GM23338 (cell line): ENCODE measurements around the gene CASTOR2. TPM values are rescaled to one million over a fixed set of nuclear protein-coding genes. Genes with fewer than 3 reads are reported as not detected.

ENCODE experiments used
- ATAC-seq: fragments of 200-7000 bp; cut with Tn5 transposase; 3 replicates; pipeline ENCODE4 v1.9.1; 2020
- DNase-seq: peaks from one replicate; pipeline ENCODE4 v3.0.0-alpha.2; 2015; ENCODE audit warnings: low spot score
- H2AFZ ChIP-seq: fragments of 200-600 bp; sonication (generic); 2 replicates; pipeline ENCODE4 v1.8.0; 2016; ENCODE audit warnings: antibody characterized with exemption, mild to moderate bottlenecking, moderate library complexity
- H3F3A ChIP-seq: fragments of 200-600 bp; sonication (generic); replicated peaks from 2 replicates; pipeline ENCODE4 v1.8.0; 2017; ENCODE audit warnings: antibody characterized with exemption, mixed run types, low read depth
- H3K27ac ChIP-seq: fragments of 200-600 bp; sonication (generic); 2 replicates; pipeline ENCODE4 v1.6.1; 2016; ENCODE audit warnings: low read depth
- H3K27me3 ChIP-seq: fragments of 200-600 bp; sonication (generic); 2 replicates; pipeline ENCODE4 v1.8.0; 2016; ENCODE audit warnings: mild to moderate bottlenecking, mixed run types, moderate library complexity; ENCODE audit not compliant: insufficient read depth
- H3K36me3 ChIP-seq: fragments of 200-600 bp; sonication (generic); 2 replicates; pipeline ENCODE4 v1.8.0; 2016; ENCODE audit warnings: mild to moderate bottlenecking; ENCODE audit not compliant: insufficient read depth
- H3K4me1 ChIP-seq: fragments of 200-600 bp; sonication (generic); 2 replicates; pipeline ENCODE4 v1.8.0; 2016; ENCODE audit warnings: mild to moderate bottlenecking, moderate library complexity; ENCODE audit not compliant: insufficient read depth
- H3K4me2 ChIP-seq: fragments of 200-600 bp; sonication (generic); 2 replicates; pipeline ENCODE4 v1.7.1; 2017; ENCODE audit warnings: mixed run types
- H3K4me3 ChIP-seq: fragments of 200-600 bp; sonication (generic); 2 replicates; pipeline ENCODE4 v1.6.1; 2016; ENCODE audit warnings: mixed run types
- H3K79me2 ChIP-seq: fragments of 200-600 bp; sonication (generic); replicated peaks from 2 replicates; pipeline ENCODE4 v1.8.0; 2017; ENCODE audit warnings: mild to moderate bottlenecking; ENCODE audit not compliant: insufficient read depth
- H3K9me2 ChIP-seq: fragments of 200-600 bp; sonication (generic); 2 replicates; pipeline ENCODE4 v1.8.0; 2017; ENCODE audit not compliant: insufficient read depth
- H4K20me1 ChIP-seq: fragments of 200-600 bp; sonication (generic); replicated peaks from 2 replicates; pipeline ENCODE4 v1.8.0; 2017; ENCODE audit warnings: mild to moderate bottlenecking; ENCODE audit not compliant: insufficient read depth
- H3K27ac Mint-ChIP-seq: 2 replicates; pipeline ENCODE4 v1.8.0; 2020; ENCODE audit warnings: inconsistent platforms, mild to moderate bottlenecking, moderate library complexity, mixed read lengths
- H3K27me3 Mint-ChIP-seq: 3 replicates; pipeline ENCODE4 v1.8.0; 2022; ENCODE audit warnings: low read depth, mild to moderate bottlenecking, moderate library complexity, mixed read lengths, inconsistent platforms; ENCODE audit not compliant: insufficient read depth, poor library complexity
- H3K36me3 Mint-ChIP-seq: 3 replicates; pipeline ENCODE4 v1.8.0; 2021; ENCODE audit warnings: low read depth, mild to moderate bottlenecking, inconsistent platforms, moderate library complexity, mixed read lengths
- H3K4me1 Mint-ChIP-seq: 3 replicates; pipeline ENCODE4 v1.8.0; 2020; ENCODE audit warnings: mild to moderate bottlenecking, inconsistent platforms, mixed read lengths
- H3K4me3 Mint-ChIP-seq: 3 replicates; pipeline ENCODE4 v1.8.0; 2021; ENCODE audit warnings: moderate library complexity, mild to moderate bottlenecking, inconsistent platforms, mixed read lengths
- H3K9me3 Mint-ChIP-seq: 3 replicates; pipeline ENCODE4 v1.8.0; 2020; ENCODE audit warnings: moderate library complexity, mild to moderate bottlenecking, inconsistent platforms, mixed read lengths
- CREB1 ChIP-seq: fragments of 250-450 bp; sonication (Bioruptor Pico); IDR thresholded peaks from 2 replicates; pipeline ENCODE4 v1.5.0; 2020; ENCODE audit warnings: low read depth, mild to moderate bottlenecking, moderate library complexity
- ETS1 ChIP-seq: IDR thresholded peaks from 2 replicates; pipeline ENCODE4 v1.6.1; 2016; ENCODE audit warnings: antibody characterized with exemption
- EZH2 ChIP-seq: fragments of 200-600 bp; sonication (generic); IDR thresholded peaks from one replicate; pipeline ENCODE4 v1.8.0; 2017; ENCODE audit warnings: antibody characterized with exemption, mild to moderate bottlenecking, low read depth; ENCODE audit not compliant: unreplicated experiment
- EZH2phosphoT487 ChIP-seq: fragments of 200-600 bp; sonication (generic); IDR thresholded peaks from one replicate; pipeline ENCODE4 v1.8.1; 2018; ENCODE audit warnings: antibody characterized with exemption; ENCODE audit not compliant: unreplicated experiment
- JUNB ChIP-seq: IDR thresholded peaks from one replicate; pipeline ENCODE4 v1.6.1; 2016; ENCODE audit warnings: antibody characterized with exemption; ENCODE audit not compliant: unreplicated experiment
- NANOG ChIP-seq: IDR thresholded peaks from 2 replicates; pipeline ENCODE4 v1.6.1; 2016; ENCODE audit warnings: antibody characterized with exemption, borderline replicate concordance
- POLR2AphosphoS5 ChIP-seq: IDR thresholded peaks from 2 replicates; pipeline ENCODE4 v1.6.1; 2016; ENCODE audit warnings: antibody characterized with exemption, low read depth
- REST ChIP-seq: IDR thresholded peaks from one replicate; pipeline ENCODE4 v1.6.1; 2018; ENCODE audit warnings: antibody characterized with exemption; ENCODE audit not compliant: unreplicated experiment
- STAT1 ChIP-seq: IDR thresholded peaks from one replicate; pipeline ENCODE4 v1.6.1; 2016; ENCODE audit warnings: antibody characterized with exemption; ENCODE audit not compliant: unreplicated experiment
- ZNF114 ChIP-seq: fragments of 250-450 bp; sonication (Bioruptor Pico); IDR thresholded peaks from 2 replicates; pipeline ENCODE4 v1.5.0; 2020; ENCODE audit warnings: mild to moderate bottlenecking, moderate library complexity
- ZNF331 ChIP-seq: fragments of 250-450 bp; sonication (Bioruptor Pico); IDR thresholded peaks from 2 replicates; pipeline ENCODE4 v1.5.0; 2020; ENCODE audit warnings: low read depth, mild to moderate bottlenecking, moderate library complexity
- polyA plus RNA-seq: library from polyadenylated mRNA; unstranded; fragments of >200 nt; fragmentation: Nextera tagmentation; extraction: Ambion mirVana; gene quantifications from 2 replicates; pipeline ENCODE4 v1.2.1, GENCODE V29; 2016
- total RNA-seq: library from RNA; depleted of rRNA; stranded (reverse); fragments of >200 nt; shearing (Covaris generic); gene quantifications from 2 replicates; pipeline ENCODE4 v1.2.3, GENCODE V29; 2014

The CASTOR2 gene
- total and polyA plus RNA-seq, 2 experiments from 2014 or later = 3.2 to 35.7 TPM

- TF ChIP-seq NANOG (no peak), ZNF114 (CRISPR knock-in tag) (no peak)
Observed at GRCh38 chr7:75049817-75050216, 85.3 kb downstream of the CASTOR2 start (continued).

GRCh38 chr7:75050501-75050900 is 86.0 kb downstream of the CASTOR2 start:
- no peak overlapping the region for H3K4me3 Mint-ChIP-seq
- H3K4me1 Mint-ChIP-seq = no peaks in the 10 kb centered on the region
- Histone ChIP-seq H3K4me2 (no peak overlapping the region), H3K27ac (no peak overlapping the region), H3K79me2 (no peaks in the 10 kb centered on the region), H3K36me3 (0 out of 2 replicates have a peak, but pooled peaks cover 7% of the 10 kb centered on the region), H3K27me3 (no peaks in the 10 kb centered on the region), H3K4me1 (no peaks in the 10 kb centered on the region), H2AFZ (no peak overlapping the region), H3K9me2 (no peaks in the 10 kb centered on the region), H3K4me3 (no peak overlapping the region), H4K20me1 (peaks cover 4% of the 10 kb centered on the region), H3F3A (no peaks in the 10 kb centered on the region)
- H3K27ac Mint-ChIP-seq = no peak overlapping the region
- peaks cover 8% of the 10 kb centered on the region for H3K27me3 Mint-ChIP-seq
- no peaks in the 10 kb centered on the region for H3K9me3 Mint-ChIP-seq
- no peak for TF ChIP-seq NANOG
- no peak for ATAC-seq
- DNase-seq = no peak
- peaks cover 57% of the 10 kb centered on the region for H3K36me3 Mint-ChIP-seq

DNA sequence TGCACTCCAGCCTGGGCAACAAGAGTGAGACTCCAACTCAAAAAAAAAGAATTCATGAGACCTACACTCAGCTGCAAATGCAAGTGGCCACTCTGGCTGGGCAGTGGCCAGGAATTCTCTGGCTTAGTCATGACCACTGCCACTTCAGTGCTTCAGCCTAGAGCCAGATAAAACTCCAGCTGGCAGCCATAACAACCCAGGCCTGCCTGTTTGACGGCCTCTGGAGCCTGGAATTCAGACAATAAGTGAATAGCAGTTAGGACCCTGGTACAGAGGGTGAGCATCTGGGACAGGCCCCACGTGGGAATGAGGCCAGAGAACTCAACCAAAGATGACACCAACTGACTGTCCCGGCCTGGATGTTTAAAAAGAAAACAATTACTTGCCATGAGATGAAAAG is 90.2 kb downstream of the CASTOR2 start:
- H2AFZ ChIP-seq = no peak overlapping the region
- ATAC-seq (no peak), DNase-seq (no peak)
- H3K36me3 ChIP-seq = peaks cover 15% of the 10 kb centered on the region; the same call in 1 of the 2 replicates
- Mint-ChIP-seq H3K9me3 (no peaks in the 10 kb centered on the region), H3K36me3 (peaks cover 77% of the 10 kb centered on the region), H3K27me3 (peaks cover 7% of the 10 kb centered on the region), H3K4me1 (no peaks in the 10 kb centered on the region), H3K4me3 (no peak overlapping the region), H3K27ac (no peak overlapping the region)
- no peak overlapping the region for H3K27ac ChIP-seq
- H3F3A ChIP-seq = no peaks in the 10 kb centered on the region
- H3K4me1 ChIP-seq = no peaks in the 10 kb centered on the region
- no peaks in the 10 kb centered on the region for H3K9me2 ChIP-seq
- peaks cover 4% of the 10 kb centered on the region for H4K20me1 ChIP-seq
- H3K79me2 ChIP-seq = no peaks in the 10 kb centered on the region
- no peak for TF ChIP-seq ETS1
- no peak for TF ChIP-seq NANOG
- TF ChIP-seq POLR2AphosphoS5 = no peak
- TF ChIP-seq STAT1 = no peak
- no peak for TF ChIP-seq EZH2phosphoT487
- TF ChIP-seq JUNB = no peak
- H3K4me2 ChIP-seq = no peak overlapping the region
- no peak overlapping the region for H3K4me3 ChIP-seq
- H3K27me3 ChIP-seq = no peaks in the 10 kb centered on the region

GRCh38 chr7:75055155-75055554 is 90.7 kb downstream of the CASTOR2 start:
- Mint-ChIP-seq H3K4me1 (no peaks in the 10 kb centered on the region), H3K27ac (peak overlapping the region; percentile 20; the same call in 1 of the 2 replicates), H3K4me3 (no peak overlapping the region), H3K9me3 (no peaks in the 10 kb centered on the region), H3K36me3 (peaks cover 79% of the 10 kb centered on the region), H3K27me3 (peaks cover 5% of the 10 kb centered on the region)
- Histone ChIP-seq H3K4me3 (no peak overlapping the region), H3K4me1 (no peaks in the 10 kb centered on the region), H3K27ac (no peak overlapping the region), H3K36me3 (peaks cover 18% of the 10 kb centered on the region; the same call in 1 of the 2 replicates), H3K27me3 (no peaks in the 10 kb centered on the region), H4K20me1 (peaks cover 4% of the 10 kb centered on the region), H3K4me2 (no peak overlapping the region), H3F3A (no peaks in the 10 kb centered on the region), H2AFZ (no peak overlapping the region), H3K9me2 (no peaks in the 10 kb centered on the region), H3K79me2 (no peaks in the 10 kb centered on the region)
- ATAC-seq = no peak
- DNase-seq = no peak
- no peak for TF ChIP-seq POLR2AphosphoS5
- no peak for TF ChIP-seq CREB1
- TF ChIP-seq REST = no peak
- TF ChIP-seq ETS1 = no peak
- no peak for TF ChIP-seq EZH2phosphoT487
- no peak for TF ChIP-seq ZNF331 (CRISPR knock-in tag)
- no peak for TF ChIP-seq STAT1
- TF ChIP-seq EZH2 = no peak
- TF ChIP-seq ZNF114 (CRISPR knock-in tag) = no peak
- no peak for TF ChIP-seq NANOG
